CD14-positive monocyte (primary cell): ENCODE measurements around the gene GEMIN8. TPM values are rescaled to one million over a fixed set of nuclear protein-coding genes. Genes with fewer than 3 reads are reported as not detected.

Source experiments
- DNase-seq, 3 donors: peaks; one replicate each; pipeline ENCODE4 v3.0.0-alpha.2; 2011 to 2022
- H2AFZ ChIP-seq: 2 replicates; pipeline ENCODE4 v1.6.0; 2012; ENCODE audit warnings: mild to moderate bottlenecking, low read depth, low read length, inconsistent platforms; ENCODE audit not compliant: insufficient read depth, poor library complexity, severe bottlenecking
- H3K27ac ChIP-seq, 2 donors: 1 replicate in 1 of 2; 2 replicates in 1 of 2; pipeline ENCODE4 v1.5.1; 2012 to 2013; ENCODE audit warnings: low read length in 2 of 2, control low read depth in 1 of 2, inconsistent platforms in 1 of 2, low read depth in 1 of 2, mild to moderate bottlenecking in 1 of 2
- H3K27me3 ChIP-seq, 2 donors: one replicate each; pipeline versions ENCODE4 v1.6.0 to v1.6.1; 2011 to 2013; ENCODE audit warnings: low read length in 2 of 2; ENCODE audit not compliant: control insufficient read depth in 2 of 2, insufficient read depth in 2 of 2
- H3K36me3 ChIP-seq, 2 donors: replicated peaks in 1 of 2; 1 replicate in 1 of 2; 2 replicates in 1 of 2; pipeline versions ENCODE4 v1.5.1 to v1.6.1; 2012 to 2013; ENCODE audit warnings: low read length in 2 of 2, control low read depth in 1 of 2, inconsistent platforms in 1 of 2, mild to moderate bottlenecking in 1 of 2; ENCODE audit not compliant: insufficient read depth in 2 of 2, control insufficient read depth in 1 of 2
- H3K4me1 ChIP-seq, 2 donors: 1 replicate in 1 of 2; 2 replicates in 1 of 2; pipeline versions ENCODE4 v1.5.1 to v1.6.1; 2012 to 2013; ENCODE audit warnings: low read length in 2 of 2, control low read depth in 1 of 2, inconsistent platforms in 1 of 2, mild to moderate bottlenecking in 1 of 2, moderate library complexity in 1 of 2; ENCODE audit not compliant: insufficient read depth in 2 of 2, control insufficient read depth in 1 of 2
- H3K4me2 ChIP-seq: replicated peaks from 2 replicates; pipeline ENCODE3; 2012; ENCODE audit warnings: low read length, moderate library complexity, mild to moderate bottlenecking; ENCODE audit not compliant: poor library complexity, severe bottlenecking; ENCODE audit errors: extremely low read depth
- H3K4me3 ChIP-seq, 3 experiments: fragments of 200-600 bp in 1 of 3; sonication (generic) in 1 of 3; replicated peaks in 1 of 3; 1 replicate in 2 of 3; 2 replicates in 1 of 3; pipeline ENCODE4 v1.5.1; 2011 to 2013; ENCODE audit warnings: low read length in 3 of 3, mild to moderate bottlenecking in 3 of 3, control low read depth in 2 of 3, low read depth in 2 of 3, inconsistent platforms in 1 of 3, moderate library complexity in 1 of 3
- H3K79me2 ChIP-seq: 2 replicates; pipeline ENCODE4 v1.6.0; 2012; ENCODE audit warnings: mild to moderate bottlenecking, control low read depth, inconsistent platforms, low read length, moderate library complexity; ENCODE audit not compliant: insufficient read depth
- H3K9ac ChIP-seq: 2 replicates; pipeline ENCODE4 v1.6.0; 2017; ENCODE audit warnings: low read length, mild to moderate bottlenecking; ENCODE audit not compliant: insufficient read depth, poor library complexity, severe bottlenecking
- H3K9me3 ChIP-seq, 2 donors: replicated peaks in 1 of 2; 1 replicate in 1 of 2; 2 replicates in 1 of 2; pipeline versions ENCODE4 v1.5.1 to v1.6.1; 2012 to 2013; ENCODE audit warnings: low read length in 2 of 2, control low read depth in 1 of 2; ENCODE audit not compliant: control insufficient read depth in 1 of 2, insufficient read depth in 1 of 2
- H4K20me1 ChIP-seq: 2 replicates; pipeline ENCODE4 v1.6.0; 2012; ENCODE audit warnings: mild to moderate bottlenecking, low read length, control low read depth, moderate library complexity; ENCODE audit not compliant: insufficient read depth
- H3K27ac Mint-ChIP-seq, 7 donors: one replicate each; pipeline ENCODE4 v1.8.0; 2020; ENCODE audit warnings: mild to moderate bottlenecking in 7 of 7, mixed read lengths in 7 of 7, moderate library complexity in 6 of 7, inconsistent platforms in 2 of 7
- H3K27me3 Mint-ChIP-seq, 3 donors: one replicate each; pipeline ENCODE4 v1.8.0; 2021 to 2022; ENCODE audit warnings: low read depth in 3 of 3, mild to moderate bottlenecking in 3 of 3, mixed read lengths in 3 of 3, moderate library complexity in 3 of 3, inconsistent platforms in 1 of 3
- H3K36me3 Mint-ChIP-seq, 2 donors: one replicate each; pipeline ENCODE4 v1.8.0; 2020; ENCODE audit warnings: mixed read lengths in 2 of 2, inconsistent platforms in 1 of 2, mild to moderate bottlenecking in 1 of 2
- H3K4me1 Mint-ChIP-seq: one replicate; pipeline ENCODE4 v1.8.0; 2020; ENCODE audit warnings: mild to moderate bottlenecking, mixed read lengths
- H3K4me3 Mint-ChIP-seq, 2 donors: one replicate each; pipeline ENCODE4 v1.8.0; 2020; ENCODE audit warnings: mild to moderate bottlenecking in 2 of 2, mixed read lengths in 2 of 2, moderate library complexity in 1 of 2
- H3K9me3 Mint-ChIP-seq, 7 donors: one replicate each; pipeline ENCODE4 v1.8.0; 2020 to 2022; ENCODE audit warnings: mixed read lengths in 7 of 7, mild to moderate bottlenecking in 6 of 7, moderate library complexity in 6 of 7, inconsistent platforms in 2 of 7
- WGBS: methylation state at CpG from one replicate; pipeline ENCODE4 v1.1.5; 2013; ENCODE audit warnings: missing lambda C conversion rate; ENCODE audit not compliant: insufficient coverage; 5-methylcytosine and 5-hydroxymethylcytosine counted together
- intact Hi-C, 2 donors: fragments of 100-400 bp; cut with micrococcal nuclease; formaldehyde crosslinking; loops; one replicate each; pipeline versions ENCODE4 v1.15.0 to v1.15.1; 2023
- polyA plus RNA-seq, 3 donors: library from polyadenylated mRNA; depleted of rRNA in 1 of 3; unstranded in 2 of 3; stranded (reverse) in 1 of 3; fragments of 300-500 nt in 2 of 3; fragments of >200 nt in 1 of 3; fragmentation: Illumina TruSeq in 2 of 3; gene quantifications; 1 replicate in 2 of 3; 2 replicates in 1 of 3; pipeline ENCODE4 v1.2.3, GENCODE V29; 2012 to 2021
- TF ChIP-seq, protein P1 (sequence below): fragments of 200-600 bp; IDR thresholded peaks from one replicate; pipeline ENCODE4 v1.8.0; 2022; ENCODE audit warnings: antibody characterized with exemption, mild to moderate bottlenecking

The GEMIN8 gene
- polyA plus RNA-seq, 3 donors, result 10.9 to 15.0 (median 12.6) TPM

DNA sequence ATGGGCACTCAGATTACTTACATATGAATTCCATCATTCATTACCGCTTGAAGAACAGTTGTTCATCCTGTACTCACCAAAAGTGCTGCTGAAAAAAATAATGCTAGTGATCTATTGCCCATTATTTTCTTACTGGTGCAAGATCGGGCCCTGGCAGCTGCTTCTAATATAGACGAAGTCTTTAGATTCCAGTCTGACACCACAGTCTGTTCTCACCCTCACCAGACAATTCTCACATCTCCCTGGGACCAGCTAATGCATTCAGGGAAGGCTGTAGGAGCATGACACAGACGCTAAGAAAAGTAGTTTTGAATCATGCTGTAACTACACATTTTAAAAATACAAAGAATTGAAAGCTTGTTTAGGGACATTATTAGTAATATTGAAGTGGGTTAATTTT is 13.8 kb downstream of the GEMIN8 start:
- no peak overlapping the region for H3K27ac Mint-ChIP-seq
- Histone ChIP-seq H3K4me2 (no peak overlapping the region), H2AFZ (no peak overlapping the region), H3K4me1 (no peaks in the 10 kb centered on the region), H3K9ac (no peak overlapping the region), H3K36me3 (peaks cover 6 to 10% of the 10 kb centered on the region in 2 donors), H3K27me3 (no peaks in the 10 kb centered on the region), H4K20me1 (no peaks in the 10 kb centered on the region), H3K27ac (no peak overlapping the region), H3K4me3 (no peak overlapping the region), H3K79me2 (no peaks in the 10 kb centered on the region), H3K9me3 (no peaks in the 10 kb centered on the region)
- intact Hi-C loops, result no loop called here
- peaks cover 0 to 2% (median 0%) of the 10 kb centered on the region in 7 donors for H3K9me3 Mint-ChIP-seq
- no peak overlapping the region for H3K4me3 Mint-ChIP-seq
- no CpG with 5 or more reads among the region's 4 CpGs for WGBS
- no peak for DNase-seq
- TF ChIP-seq, protein P1, sequence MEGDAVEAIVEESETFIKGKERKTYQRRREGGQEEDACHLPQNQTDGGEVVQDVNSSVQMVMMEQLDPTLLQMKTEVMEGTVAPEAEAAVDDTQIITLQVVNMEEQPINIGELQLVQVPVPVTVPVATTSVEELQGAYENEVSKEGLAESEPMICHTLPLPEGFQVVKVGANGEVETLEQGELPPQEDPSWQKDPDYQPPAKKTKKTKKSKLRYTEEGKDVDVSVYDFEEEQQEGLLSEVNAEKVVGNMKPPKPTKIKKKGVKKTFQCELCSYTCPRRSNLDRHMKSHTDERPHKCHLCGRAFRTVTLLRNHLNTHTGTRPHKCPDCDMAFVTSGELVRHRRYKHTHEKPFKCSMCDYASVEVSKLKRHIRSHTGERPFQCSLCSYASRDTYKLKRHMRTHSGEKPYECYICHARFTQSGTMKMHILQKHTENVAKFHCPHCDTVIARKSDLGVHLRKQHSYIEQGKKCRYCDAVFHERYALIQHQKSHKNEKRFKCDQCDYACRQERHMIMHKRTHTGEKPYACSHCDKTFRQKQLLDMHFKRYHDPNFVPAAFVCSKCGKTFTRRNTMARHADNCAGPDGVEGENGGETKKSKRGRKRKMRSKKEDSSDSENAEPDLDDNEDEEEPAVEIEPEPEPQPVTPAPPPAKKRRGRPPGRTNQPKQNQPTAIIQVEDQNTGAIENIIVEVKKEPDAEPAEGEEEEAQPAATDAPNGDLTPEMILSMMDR, result no peak
- peaks cover 10 to 11% of the 10 kb centered on the region in 2 donors for H3K36me3 Mint-ChIP-seq
- peaks cover 0 to 2% (median 0%) of the 10 kb centered on the region in 3 donors for H3K27me3 Mint-ChIP-seq
- H3K4me1 Mint-ChIP-seq, result no peaks in the 10 kb centered on the region

DNA sequence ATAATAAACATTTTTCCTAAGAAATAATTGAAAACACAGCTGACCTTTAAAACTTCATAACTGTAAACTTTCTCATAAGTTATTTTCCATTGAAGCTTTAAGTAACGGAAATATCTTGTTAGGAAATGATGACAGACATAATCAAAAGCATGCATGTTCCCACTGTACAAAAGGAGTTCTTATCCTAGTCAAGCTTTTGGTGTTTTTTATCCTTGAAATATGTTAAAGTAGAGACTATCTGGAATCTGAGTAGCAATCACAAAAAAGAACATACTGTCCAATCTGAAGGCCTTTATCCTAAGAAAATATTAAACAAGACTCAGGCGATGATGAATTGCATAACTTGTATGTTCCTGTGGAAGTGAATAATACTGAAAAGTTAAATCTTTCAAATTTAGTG is 14.4 kb downstream of the GEMIN8 start:
- Mint-ChIP-seq H3K27ac (no peak overlapping the region), H3K36me3 (peaks cover 10 to 11% of the 10 kb centered on the region in 2 donors), H3K9me3 (peaks cover 0 to 2% (median 0%) of the 10 kb centered on the region in 7 donors), H3K27me3 (peaks cover 0 to 6% (median 0%) of the 10 kb centered on the region in 3 donors), H3K4me1 (no peaks in the 10 kb centered on the region), H3K4me3 (no peak overlapping the region)
- Histone ChIP-seq H4K20me1 (no peaks in the 10 kb centered on the region), H3K27me3 (no peaks in the 10 kb centered on the region), H3K4me2 (no peak overlapping the region), H3K79me2 (no peaks in the 10 kb centered on the region), H3K36me3 (peaks cover 6 to 8% of the 10 kb centered on the region in 2 donors), H3K4me3 (no peak overlapping the region), H3K4me1 (no peaks in the 10 kb centered on the region), H2AFZ (no peak overlapping the region), H3K9ac (no peak overlapping the region), H3K27ac (no peak overlapping the region), H3K9me3 (no peaks in the 10 kb centered on the region)
- DNase-seq, result no peak
- intact Hi-C loops, result no loop called here
- TF ChIP-seq, protein P1, result no peak
- no CpG with 5 or more reads among the region's 2 CpGs for WGBS
